ENCODE results near the gene GLIS1.
"Not testable (repeated sequence)": the region's sequence is repeated elsewhere in the genome, so short reads cannot be mapped to it uniquely, and the experiment has no call there.

Gene GLIS1

GRCh38 chr1:53651356-53651755 is 87.6 kb downstream of the GLIS1 start:
- DNase-seq = no peak

GRCh38 chr1:53648516-53648915 is 90.4 kb downstream of the GLIS1 start:
- DNase-seq = no peak

GRCh38 chr1:53647915-53648314 is 91.0 kb downstream of the GLIS1 start:
- not testable (repeated sequence) for DNase-seq

- no peak for DNase-seq
Measured at GRCh38 chr1:53646732-53647131, 92.2 kb downstream of the GLIS1 start.

GRCh38 chr1:53645690-53646078 is 93.3 kb downstream of the GLIS1 start:
- no peak for DNase-seq

GRCh38 chr1:53644909-53645689 is 93.9 kb downstream of the GLIS1 start:
- DNase-seq = no peak

GRCh38 chr1:53644496-53644895 is 94.5 kb downstream of the GLIS1 start:
- no peak for DNase-seq

- DNase-seq = no peak
Measured at GRCh38 chr1:53643881-53644390, 95.0 kb downstream of the GLIS1 start.

- DNase-seq = no peak
Measured at GRCh38 chr1:53643041-53643880, 95.7 kb downstream of the GLIS1 start.

- no peak for DNase-seq
Measured at GRCh38 chr1:53642607-53643006, 96.4 kb downstream of the GLIS1 start.

GRCh38 chr1:53642215-53642555 is 96.8 kb downstream of the GLIS1 start:
- DNase-seq = no peak

- DNase-seq = peak; percentile 72
Measured at GRCh38 chr1:53641481-53642214, 97.3 kb downstream of the GLIS1 start.

- no peak for DNase-seq
Measured at GRCh38 chr1:53640701-53641075, 98.3 kb downstream of the GLIS1 start.

- DNase-seq = no peak
Measured at GRCh38 chr1:53639996-53640700, 98.8 kb downstream of the GLIS1 start.

- DNase-seq = no peak
Measured at GRCh38 chr1:53639251-53639763, 99.7 kb downstream of the GLIS1 start.

GRCh38 chr1:53638360-53639035 is 100.5 kb downstream of the GLIS1 start:
- no peak for DNase-seq

- DNase-seq = no peak
Measured at GRCh38 chr1:53637511-53638359, 101.2 kb downstream of the GLIS1 start.

GRCh38 chr1:53636621-53637171 is 102.3 kb downstream of the GLIS1 start:
- DNase-seq = no peak

GRCh38 chr1:53634571-53634979 is 104.4 kb downstream of the GLIS1 start:
- DNase-seq = no peak

GRCh38 chr1:53633073-53633704 is 105.8 kb downstream of the GLIS1 start:
- no peak for DNase-seq

Data from NCI-H82 (cell line).